ENCODE data around the gene TRPV3. TPM values are rescaled to one million over a fixed set of nuclear protein-coding genes. Genes with fewer than 3 reads are reported as not detected.

The TRPV3 gene
- total RNA-seq, 6 experiments from 2014 or later = 0.12 to 2.1 (median 0.37) TPM; not detected in 1

GRCh38 chr17:3555189-3555796, 2.3 kb downstream of the TRPV3 start:
- Histone ChIP-seq H3K4me3 (no peak overlapping the region), H3K9me3 (no peaks in the 10 kb centered on the region), H3K27me3 (no peaks in the 10 kb centered on the region), H3K36me3 (no peaks in the 10 kb centered on the region), H3K4me1 (no peaks in the 10 kb centered on the region), H3K27ac (no peak overlapping the region)
- DNase-seq (peak in 1 of 3 donors; percentile 42), ATAC-seq (no peak)
- TF ChIP-seq, protein P1, sequence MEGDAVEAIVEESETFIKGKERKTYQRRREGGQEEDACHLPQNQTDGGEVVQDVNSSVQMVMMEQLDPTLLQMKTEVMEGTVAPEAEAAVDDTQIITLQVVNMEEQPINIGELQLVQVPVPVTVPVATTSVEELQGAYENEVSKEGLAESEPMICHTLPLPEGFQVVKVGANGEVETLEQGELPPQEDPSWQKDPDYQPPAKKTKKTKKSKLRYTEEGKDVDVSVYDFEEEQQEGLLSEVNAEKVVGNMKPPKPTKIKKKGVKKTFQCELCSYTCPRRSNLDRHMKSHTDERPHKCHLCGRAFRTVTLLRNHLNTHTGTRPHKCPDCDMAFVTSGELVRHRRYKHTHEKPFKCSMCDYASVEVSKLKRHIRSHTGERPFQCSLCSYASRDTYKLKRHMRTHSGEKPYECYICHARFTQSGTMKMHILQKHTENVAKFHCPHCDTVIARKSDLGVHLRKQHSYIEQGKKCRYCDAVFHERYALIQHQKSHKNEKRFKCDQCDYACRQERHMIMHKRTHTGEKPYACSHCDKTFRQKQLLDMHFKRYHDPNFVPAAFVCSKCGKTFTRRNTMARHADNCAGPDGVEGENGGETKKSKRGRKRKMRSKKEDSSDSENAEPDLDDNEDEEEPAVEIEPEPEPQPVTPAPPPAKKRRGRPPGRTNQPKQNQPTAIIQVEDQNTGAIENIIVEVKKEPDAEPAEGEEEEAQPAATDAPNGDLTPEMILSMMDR (IDR thresholded peaks at IDR 0.05) = no peak
- TF ChIP-seq POLR2A (IDR thresholded peaks at IDR 0.05) = no peak
- intact Hi-C loops (cut with DNase I) = no loop called here
- WGBS (ENCODE audit: insufficient coverage, low coverage, low lambda C conversion rate, missing lambda C conversion rate) = 84% methylated on average over 7 of the region's 10 CpGs

DNA sequence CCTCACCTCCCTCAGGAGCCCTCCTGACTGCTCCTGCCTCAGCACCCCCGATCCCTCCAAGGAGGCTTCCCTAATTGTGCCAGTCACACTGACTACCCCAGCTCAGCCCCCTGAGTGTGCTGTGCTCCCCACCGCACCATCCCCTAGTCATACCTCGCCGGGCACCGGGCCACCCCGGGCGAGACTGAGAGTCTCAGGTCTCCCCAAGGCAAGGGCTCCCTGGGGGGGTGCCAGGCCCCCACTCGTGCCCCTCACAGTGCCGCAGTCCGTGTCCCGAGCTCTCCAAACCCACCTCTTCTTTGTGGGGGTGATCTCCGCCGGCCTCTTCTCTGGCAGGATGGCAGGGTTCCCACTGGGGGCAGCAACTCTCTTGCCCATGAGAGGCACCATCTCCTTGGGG, 3.2 kb downstream of the TRPV3 start:
- 67% methylated on average over 6 of the region's 13 CpGs for WGBS (ENCODE audit: insufficient coverage, low coverage, low lambda C conversion rate, missing lambda C conversion rate)
- no peaks in the 10 kb centered on the region for H3K36me3 ChIP-seq
- H3K27ac ChIP-seq = no peak overlapping the region
- TF ChIP-seq, protein P1 (IDR thresholded peaks at IDR 0.05) = no peak
- TF ChIP-seq POLR2A (IDR thresholded peaks at IDR 0.05) = no peak
- ATAC-seq = no peak
- H3K9me3 ChIP-seq = no peaks in the 10 kb centered on the region
- H3K4me3 ChIP-seq = no peak overlapping the region
- H3K27me3 ChIP-seq = no peaks in the 10 kb centered on the region
- DNase-seq = peak in 1 of 3 donors; percentile 49
- intact Hi-C loops (cut with DNase I) = no loop called here
- no peaks in the 10 kb centered on the region for H3K4me1 ChIP-seq

DNA sequence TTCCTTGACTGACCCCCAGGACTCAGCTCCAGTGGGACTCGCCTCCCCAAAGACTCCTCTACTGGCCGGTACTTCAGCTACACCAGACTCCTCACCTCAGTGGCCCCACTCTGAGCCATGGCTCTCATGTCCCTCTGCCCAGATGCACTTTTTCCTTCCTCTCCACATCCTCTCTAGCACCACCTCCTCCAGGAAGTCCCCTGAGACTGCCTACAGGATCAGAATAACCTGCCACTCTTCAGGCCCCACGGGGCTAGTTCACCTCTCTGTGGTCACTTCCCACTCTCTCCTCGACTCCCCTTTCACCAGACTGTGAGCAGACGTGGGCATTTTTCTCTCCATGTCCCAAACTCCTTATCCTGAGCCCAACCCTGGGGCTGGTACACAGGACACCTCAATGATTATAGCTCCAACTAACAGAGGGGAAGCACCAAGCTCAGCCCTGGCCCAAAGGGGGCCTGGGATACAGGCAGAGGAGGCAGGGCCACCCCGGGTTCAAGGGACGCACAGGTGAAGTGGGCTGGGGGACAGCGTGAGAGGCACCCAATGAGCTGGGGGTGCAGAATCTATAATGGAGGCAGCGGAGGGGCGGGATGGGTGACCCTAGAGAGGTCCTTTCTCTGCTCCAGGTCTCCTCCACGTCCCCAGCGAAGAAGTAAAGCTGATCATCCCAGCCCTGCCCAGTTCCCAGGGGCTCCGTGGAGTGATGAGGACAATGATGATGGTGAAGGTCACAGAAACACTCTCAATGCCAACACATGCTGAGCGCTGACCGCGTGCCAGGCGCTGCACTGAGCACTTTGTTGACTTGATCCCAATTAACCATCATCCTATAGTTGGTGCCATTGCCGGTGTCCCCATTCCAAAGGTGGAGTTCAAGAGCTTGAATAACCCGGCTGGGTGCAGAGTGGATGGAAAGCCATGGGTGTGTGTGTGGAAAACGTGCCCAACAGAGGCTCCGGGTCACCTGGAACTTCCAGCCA, 3.9 kb downstream of the TRPV3 start:
- H3K9me3 ChIP-seq = no peaks in the 10 kb centered on the region
- DNase-seq (no peak), ATAC-seq (no peak)
- H3K27me3 ChIP-seq = no peaks in the 10 kb centered on the region
- no peaks in the 10 kb centered on the region for H3K36me3 ChIP-seq
- H3K4me1 ChIP-seq = no peaks in the 10 kb centered on the region
- no peak overlapping the region for H3K27ac ChIP-seq
- TF ChIP-seq, protein P1 (IDR thresholded peaks at IDR 0.05) = no peak
- TF ChIP-seq POLR2A (IDR thresholded peaks at IDR 0.05) = no peak
- intact Hi-C loops (cut with DNase I) = no loop called here
- 71% methylated on average over 9 of the region's 21 CpGs for WGBS (ENCODE audit: insufficient coverage, low coverage, low lambda C conversion rate, missing lambda C conversion rate)
- H3K4me3 ChIP-seq = no peak overlapping the region

GRCh38 chr17:3552916-3553315, 4.7 kb downstream of the TRPV3 start:
- no peak for TF ChIP-seq POLR2A (IDR thresholded peaks at IDR 0.05)
- TF ChIP-seq, protein P1 (IDR thresholded peaks at IDR 0.05) = no peak
- Histone ChIP-seq H3K27ac (no peak overlapping the region), H3K4me3 (no peak overlapping the region), H3K9me3 (no peaks in the 10 kb centered on the region), H3K27me3 (no peaks in the 10 kb centered on the region), H3K4me1 (no peaks in the 10 kb centered on the region), H3K36me3 (no peaks in the 10 kb centered on the region)
- ATAC-seq = no peak
- DNase-seq = no peak
- WGBS (ENCODE audit: insufficient coverage, low coverage, low lambda C conversion rate, missing lambda C conversion rate) = 77% methylated on average over 7 of the region's 7 CpGs
- intact Hi-C loops (cut with DNase I) = no loop called here
